Neural progenitor cell (in vitro differentiated cells): ENCODE data around the gene CHRNA10. TPM values are rescaled to one million over a fixed set of nuclear protein-coding genes. Genes with fewer than 3 reads are reported as not detected.

Experiments
- DNase-seq: peaks from one replicate; pipeline ENCODE4 v3.0.0-alpha.2; 2016; ENCODE audit warnings: low spot score
- H2AFZ ChIP-seq: fragments of 200-600 bp; sonication (generic); replicated peaks from 2 replicates; pipeline ENCODE4 v1.6.1; 2016; ENCODE audit warnings: antibody characterized with exemption
- H3F3A ChIP-seq: fragments of 200-600 bp; sonication (generic); 2 replicates; pipeline ENCODE4 v1.6.1; 2016; ENCODE audit warnings: antibody characterized with exemption, low read depth
- H3K27ac ChIP-seq: fragments of 200-600 bp; sonication (generic); 2 replicates; pipeline ENCODE4 v1.5.1; 2016; ENCODE audit warnings: mild to moderate bottlenecking
- H3K27me3 ChIP-seq: fragments of 200-600 bp; sonication (generic); 2 replicates; pipeline ENCODE4 v1.6.1; 2016; ENCODE audit warnings: mild to moderate bottlenecking, moderate library complexity
- H3K36me3 ChIP-seq: fragments of 200-600 bp; sonication (generic); 2 replicates; pipeline ENCODE4 v1.5.1; 2016
- H3K4me1 ChIP-seq: fragments of 200-600 bp; sonication (generic); 2 replicates; pipeline ENCODE4 v1.6.1; 2016; ENCODE audit warnings: mixed run types
- H3K4me2 ChIP-seq: fragments of 200-600 bp; sonication (generic); 2 replicates; pipeline ENCODE4 v1.6.1; 2016
- H3K4me3 ChIP-seq: fragments of 200-600 bp; sonication (generic); 2 replicates; pipeline ENCODE4 v1.5.1; 2016
- H3K79me2 ChIP-seq: fragments of 200-600 bp; sonication (generic); 2 replicates; pipeline ENCODE4 v1.6.1; 2016; ENCODE audit warnings: low read depth
- H3K9ac ChIP-seq: fragments of 200-600 bp; sonication (generic); 2 replicates; pipeline ENCODE4 v1.6.1; 2016
- H3K9me3 ChIP-seq: fragments of 200-600 bp; sonication (generic); 2 replicates; pipeline ENCODE4 v1.5.1; 2016; ENCODE audit warnings: low read depth
- H4K20me1 ChIP-seq: fragments of 200-600 bp; sonication (generic); 2 replicates; pipeline ENCODE4 v1.6.1; 2016; ENCODE audit warnings: low read depth
- H3K27ac Mint-ChIP-seq: 3 replicates; pipeline ENCODE4 v1.8.0; 2021; ENCODE audit warnings: mixed read lengths
- H3K27me3 Mint-ChIP-seq: 2 replicates; pipeline ENCODE4 v1.8.0; 2022; ENCODE audit warnings: low read depth, mild to moderate bottlenecking, inconsistent platforms, moderate library complexity, mixed read lengths; ENCODE audit not compliant: insufficient read depth
- H3K36me3 Mint-ChIP-seq: 3 replicates; pipeline ENCODE4 v1.8.0; 2021; ENCODE audit warnings: mixed read lengths
- H3K4me1 Mint-ChIP-seq: 3 replicates; pipeline ENCODE4 v1.8.0; 2021; ENCODE audit warnings: mixed read lengths
- H3K4me3 Mint-ChIP-seq: 3 replicates; pipeline ENCODE4 v1.8.0; 2021; ENCODE audit warnings: mild to moderate bottlenecking, moderate library complexity, mixed read lengths
- H3K9me3 Mint-ChIP-seq: 3 replicates; pipeline ENCODE4 v1.8.0; 2020; ENCODE audit warnings: mixed read lengths
- EZH2 ChIP-seq: fragments of 200-600 bp; sonication (generic); IDR thresholded peaks from 2 replicates; pipeline ENCODE4 v1.6.1; 2017; ENCODE audit warnings: antibody characterized with exemption, mild to moderate bottlenecking, moderate library complexity
- EZH2phosphoT487 ChIP-seq: fragments of 200-600 bp; sonication (generic); IDR thresholded peaks from 2 replicates; pipeline ENCODE4 v1.6.1; 2017; ENCODE audit warnings: antibody characterized with exemption
- total RNA-seq: library from RNA; depleted of rRNA; stranded (reverse); fragments of >200 nt; gene quantifications from 2 replicates; pipeline ENCODE4 v1.2.3, GENCODE V29; 2015; ENCODE audit warnings: low replicate concordance
- TF ChIP-seq, protein P1 (sequence below): fragments of 200-600 bp; sonication (generic); IDR thresholded peaks from 2 replicates; pipeline ENCODE4 v1.5.1; 2017; ENCODE audit warnings: antibody characterized with exemption, mild to moderate bottlenecking

The CHRNA10 gene
- total RNA-seq, 1 donor from 2014 or later = 0.21 TPM

DNA sequence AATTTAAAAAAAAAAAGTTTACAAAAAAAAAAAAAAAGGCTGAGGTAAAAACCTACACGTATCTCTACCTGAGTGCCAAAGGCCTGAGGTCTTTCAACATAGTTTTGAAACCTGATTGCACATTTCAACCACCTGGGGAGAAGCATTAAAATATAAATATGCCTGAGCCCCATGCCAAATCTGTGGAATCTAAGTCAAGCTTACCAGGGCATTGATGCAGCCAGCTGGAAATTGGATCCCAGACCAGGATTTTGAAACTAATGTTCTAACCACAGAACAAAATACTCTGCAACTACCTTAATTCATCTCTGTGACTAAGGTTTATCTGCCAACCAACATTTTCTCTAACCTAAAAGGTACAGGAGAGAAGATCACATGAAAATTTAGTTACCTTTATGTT is 38.8 kb upstream of the CHRNA10 start:
- TF ChIP-seq EZH2phosphoT487 (no peak), EZH2 (no peak)
- TF ChIP-seq, protein P1, sequence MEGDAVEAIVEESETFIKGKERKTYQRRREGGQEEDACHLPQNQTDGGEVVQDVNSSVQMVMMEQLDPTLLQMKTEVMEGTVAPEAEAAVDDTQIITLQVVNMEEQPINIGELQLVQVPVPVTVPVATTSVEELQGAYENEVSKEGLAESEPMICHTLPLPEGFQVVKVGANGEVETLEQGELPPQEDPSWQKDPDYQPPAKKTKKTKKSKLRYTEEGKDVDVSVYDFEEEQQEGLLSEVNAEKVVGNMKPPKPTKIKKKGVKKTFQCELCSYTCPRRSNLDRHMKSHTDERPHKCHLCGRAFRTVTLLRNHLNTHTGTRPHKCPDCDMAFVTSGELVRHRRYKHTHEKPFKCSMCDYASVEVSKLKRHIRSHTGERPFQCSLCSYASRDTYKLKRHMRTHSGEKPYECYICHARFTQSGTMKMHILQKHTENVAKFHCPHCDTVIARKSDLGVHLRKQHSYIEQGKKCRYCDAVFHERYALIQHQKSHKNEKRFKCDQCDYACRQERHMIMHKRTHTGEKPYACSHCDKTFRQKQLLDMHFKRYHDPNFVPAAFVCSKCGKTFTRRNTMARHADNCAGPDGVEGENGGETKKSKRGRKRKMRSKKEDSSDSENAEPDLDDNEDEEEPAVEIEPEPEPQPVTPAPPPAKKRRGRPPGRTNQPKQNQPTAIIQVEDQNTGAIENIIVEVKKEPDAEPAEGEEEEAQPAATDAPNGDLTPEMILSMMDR = no peak
- no peaks in the 10 kb centered on the region for H3K27me3 Mint-ChIP-seq
- peaks cover 8% of the 10 kb centered on the region for H3F3A ChIP-seq
- no peaks in the 10 kb centered on the region for H4K20me1 ChIP-seq
- H3K27ac Mint-ChIP-seq = no peak overlapping the region
- DNase-seq = no peak
- peaks cover 6% of the 10 kb centered on the region for H3K79me2 ChIP-seq
- H2AFZ ChIP-seq = no peak overlapping the region
- H3K27me3 ChIP-seq = no peaks in the 10 kb centered on the region
- no peaks in the 10 kb centered on the region for H3K4me1 ChIP-seq
- H3K4me1 Mint-ChIP-seq = peaks cover 4% of the 10 kb centered on the region
- H3K4me2 ChIP-seq = no peak overlapping the region
- H3K36me3 Mint-ChIP-seq = peaks cover 37% of the 10 kb centered on the region
- H3K36me3 ChIP-seq = peaks cover 21% of the 10 kb centered on the region
- no peaks in the 10 kb centered on the region for H3K9me3 Mint-ChIP-seq
- H3K9ac ChIP-seq = no peak overlapping the region
- H3K9me3 ChIP-seq = no peaks in the 10 kb centered on the region
- no peak overlapping the region for H3K4me3 ChIP-seq
- H3K4me3 Mint-ChIP-seq = no peak overlapping the region
- peak overlapping the region; percentile 5 for H3K27ac ChIP-seq

DNA sequence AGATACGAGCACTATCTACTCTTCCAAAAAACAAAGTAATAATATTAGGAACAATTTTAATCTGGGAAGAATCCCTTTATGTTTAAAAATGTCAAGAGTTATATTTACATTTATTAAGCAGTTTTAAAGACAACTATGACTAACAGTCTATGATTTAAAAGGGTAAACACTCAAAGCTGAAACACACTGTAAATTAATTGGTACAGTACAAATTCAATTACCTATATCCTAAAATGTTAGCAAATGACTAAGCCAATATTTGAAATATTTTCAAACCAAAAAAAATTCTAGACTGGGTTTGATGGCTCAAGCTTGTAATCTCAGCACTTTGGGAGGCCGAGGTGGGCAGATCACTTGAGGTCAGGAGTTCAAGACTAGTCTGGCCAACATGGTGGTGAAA is 36.0 kb upstream of the CHRNA10 start:
- Mint-ChIP-seq H3K4me1 (peaks cover 4% of the 10 kb centered on the region), H3K27ac (no peak overlapping the region), H3K36me3 (peaks cover 34% of the 10 kb centered on the region), H3K27me3 (no peaks in the 10 kb centered on the region), H3K9me3 (no peaks in the 10 kb centered on the region), H3K4me3 (no peak overlapping the region)
- Histone ChIP-seq H4K20me1 (no peaks in the 10 kb centered on the region), H3K4me1 (no peaks in the 10 kb centered on the region), H2AFZ (no peak overlapping the region), H3K27me3 (no peaks in the 10 kb centered on the region), H3K27ac (no peak overlapping the region), H3F3A (no peaks in the 10 kb centered on the region), H3K36me3 (peaks cover 21% of the 10 kb centered on the region), H3K9ac (no peak overlapping the region), H3K79me2 (peaks cover 6% of the 10 kb centered on the region), H3K4me3 (no peak overlapping the region), H3K4me2 (no peak overlapping the region), H3K9me3 (no peaks in the 10 kb centered on the region)
- no peak for DNase-seq
- no peak for TF ChIP-seq EZH2
- TF ChIP-seq EZH2phosphoT487 = no peak
- TF ChIP-seq, protein P1 = no peak

DNA sequence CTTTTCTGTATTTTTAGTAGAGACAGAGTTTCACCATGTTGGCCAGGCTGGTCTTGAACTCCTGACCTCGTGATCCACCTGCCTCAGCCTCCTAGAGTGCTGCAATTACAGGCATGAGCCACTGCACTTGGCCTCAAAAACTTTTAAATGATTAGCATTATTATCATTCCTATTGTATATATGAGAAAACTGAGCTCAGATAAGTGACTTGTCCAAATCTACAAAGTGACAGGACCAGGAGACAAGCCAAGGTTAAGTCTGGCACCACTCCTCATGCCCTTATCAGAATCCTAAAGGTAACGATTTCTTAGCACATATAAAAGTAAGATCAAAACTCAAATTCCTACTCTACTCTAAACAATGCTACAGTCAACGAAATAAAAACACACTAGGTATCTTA is 32.2 kb upstream of the CHRNA10 start:
- no peaks in the 10 kb centered on the region for H4K20me1 ChIP-seq
- Mint-ChIP-seq H3K27ac (no peak overlapping the region), H3K9me3 (no peaks in the 10 kb centered on the region), H3K27me3 (no peaks in the 10 kb centered on the region), H3K4me3 (no peak overlapping the region), H3K36me3 (peaks cover 44% of the 10 kb centered on the region), H3K4me1 (no peaks in the 10 kb centered on the region)
- no peak overlapping the region for H3K4me2 ChIP-seq
- DNase-seq = no peak
- TF ChIP-seq EZH2 (no peak), EZH2phosphoT487 (no peak)
- TF ChIP-seq, protein P1 = no peak
- H3K27ac ChIP-seq = no peak overlapping the region
- H3K4me3 ChIP-seq = no peak overlapping the region
- H3K9ac ChIP-seq = no peak overlapping the region
- peaks cover 15% of the 10 kb centered on the region for H3K36me3 ChIP-seq
- no peak overlapping the region for H2AFZ ChIP-seq
- H3K79me2 ChIP-seq = no peaks in the 10 kb centered on the region
- H3F3A ChIP-seq = peaks cover 6% of the 10 kb centered on the region
- no peaks in the 10 kb centered on the region for H3K9me3 ChIP-seq
- no peaks in the 10 kb centered on the region for H3K27me3 ChIP-seq
- no peaks in the 10 kb centered on the region for H3K4me1 ChIP-seq

DNA sequence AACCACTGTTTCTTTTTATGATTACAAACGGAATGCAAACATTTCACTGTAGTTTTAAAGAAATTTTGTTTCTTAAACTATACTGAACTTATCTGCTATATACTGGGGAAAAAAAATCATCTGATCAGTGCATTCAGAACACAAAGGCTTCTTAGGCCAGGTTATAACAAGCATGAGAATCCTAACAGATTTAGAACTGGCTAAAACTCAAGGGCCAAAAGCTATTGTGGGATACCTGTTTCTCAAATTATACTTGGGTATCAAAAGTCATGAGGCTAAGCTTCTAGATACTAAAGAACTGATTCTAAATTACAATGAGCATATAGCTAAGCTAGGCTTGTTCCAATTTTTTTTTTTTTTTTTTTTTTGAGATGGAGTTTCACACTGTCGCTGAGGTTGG is 29.7 kb upstream of the CHRNA10 start:
- H3K27me3 Mint-ChIP-seq = no peaks in the 10 kb centered on the region

More for the DNA sequence above, 29.7 kb upstream of the CHRNA10 start:
- Histone ChIP-seq H3K9ac (no peak overlapping the region), H3K79me2 (no peaks in the 10 kb centered on the region), H3K27ac (no peak overlapping the region), H3K36me3 (peaks cover 22% of the 10 kb centered on the region), H3K4me1 (no peaks in the 10 kb centered on the region), H3F3A (peaks cover 6% of the 10 kb centered on the region), H3K4me3 (no peak overlapping the region), H3K27me3 (no peaks in the 10 kb centered on the region), H4K20me1 (no peaks in the 10 kb centered on the region), H2AFZ (no peak overlapping the region), H3K4me2 (no peak overlapping the region), H3K9me3 (no peaks in the 10 kb centered on the region)
- Mint-ChIP-seq H3K4me3 (no peak overlapping the region), H3K27ac (no peak overlapping the region), H3K9me3 (no peaks in the 10 kb centered on the region), H3K4me1 (no peaks in the 10 kb centered on the region), H3K36me3 (peaks cover 35% of the 10 kb centered on the region)
- TF ChIP-seq EZH2 (no peak), EZH2phosphoT487 (no peak)
- TF ChIP-seq, protein P1 = no peak
- no peak for DNase-seq
